IMR-90 (cell line): ENCODE measurements around the gene PRCP. TPM values are rescaled to one million over a fixed set of nuclear protein-coding genes. Genes with fewer than 3 reads are reported as not detected.

Source experiments
- ATAC-seq: fragments of 200-7000 bp; cut with Tn5 transposase; 2 replicates; pipeline ENCODE4 v1.9.1; 2020; ENCODE audit warnings: low read depth, mild to moderate bottlenecking, moderate library complexity
- BruUV-seq: library from RNA; stranded (reverse); fragments of 400-500 nt; replicated peaks from 2 replicates; lab custom pipeline; 2021; lab: Mats Ljungman, UMichigan
- CTCF ChIA-PET: fragments of 300-600 bp; formaldehyde crosslinking; extraction: SDS; loops from one replicate; lab custom pipeline; 2021; ENCODE audit warnings: antibody characterized with exemption; lab: Yijun Ruan, JAX
- POLR2A ChIA-PET: fragments of 300-600 bp; sonication (Branson Sonifier 250); formaldehyde crosslinking; loops from one replicate; lab custom pipeline; 2022; ENCODE audit warnings: antibody characterized with exemption; ENCODE audit not compliant: unreplicated experiment; lab: Charles Lee
- DNase-seq: peaks from one replicate; pipeline ENCODE4 v3.0.0; 2013
- H2AFZ ChIP-seq: replicated peaks from 2 replicates; pipeline ENCODE3; 2013; ENCODE audit warnings: low read length, mild to moderate bottlenecking; ENCODE audit not compliant: poor library complexity
- H2AK5ac ChIP-seq: 2 replicates; pipeline ENCODE4 v1.6.1; 2013; ENCODE audit warnings: low read depth, low read length, inconsistent platforms
- H2AK9ac ChIP-seq: replicated peaks from 2 replicates; pipeline ENCODE3; 2013; ENCODE audit warnings: mild to moderate bottlenecking, low read depth, low read length, moderate library complexity; ENCODE audit not compliant: poor library complexity
- H2BK120ac ChIP-seq: 2 replicates; pipeline ENCODE4 v1.6.1; 2013; ENCODE audit warnings: low read depth, low read length, inconsistent platforms
- H2BK15ac ChIP-seq: 3 replicates; pipeline ENCODE4 v1.6.1; 2013; ENCODE audit warnings: low read depth, low read length, inconsistent platforms
- H2BK20ac ChIP-seq: 2 replicates; pipeline ENCODE4 v1.6.1; 2013; ENCODE audit warnings: low read depth, mild to moderate bottlenecking, inconsistent platforms, low read length, moderate library complexity
- H2BK5ac ChIP-seq: 2 replicates; pipeline ENCODE4 v1.6.1; 2013; ENCODE audit warnings: mild to moderate bottlenecking, low read depth, low read length, inconsistent platforms; ENCODE audit not compliant: poor library complexity, severe bottlenecking
- H3K14ac ChIP-seq: replicated peaks from 2 replicates; pipeline ENCODE4 v1.6.1; 2013; ENCODE audit warnings: low read depth, low read length, inconsistent platforms
- H3K18ac ChIP-seq: 2 replicates; pipeline ENCODE4 v1.6.1; 2013; ENCODE audit warnings: low read depth, low read length, control low read depth
- H3K23ac ChIP-seq: 2 replicates; pipeline ENCODE4 v1.6.1; 2013; ENCODE audit warnings: low read depth, low read length, inconsistent platforms
- H3K27ac ChIP-seq: 2 replicates; pipeline ENCODE4 v1.5.1; 2013; ENCODE audit warnings: mild to moderate bottlenecking, control low read depth, low read length; ENCODE audit not compliant: insufficient read depth
- H3K27me3 ChIP-seq: 2 replicates; pipeline ENCODE4 v1.6.1; 2013; ENCODE audit warnings: low read length; ENCODE audit not compliant: control insufficient read depth, insufficient read depth
- H3K36me3 ChIP-seq: 2 replicates; pipeline ENCODE4 v1.6.1; 2013; ENCODE audit warnings: low read length, mixed read lengths; ENCODE audit not compliant: control insufficient read depth, insufficient read depth
- H3K4ac ChIP-seq: 2 replicates; pipeline ENCODE4 v1.6.1; 2013; ENCODE audit warnings: low read depth, low read length, inconsistent platforms
- H3K4me1 ChIP-seq: 2 replicates; pipeline ENCODE4 v1.6.1; 2013; ENCODE audit warnings: low read length, mixed read lengths; ENCODE audit not compliant: control insufficient read depth, insufficient read depth
- H3K4me2 ChIP-seq: 2 replicates; pipeline ENCODE4 v1.6.1; 2013; ENCODE audit warnings: low read depth, mild to moderate bottlenecking, control low read depth, low read length, moderate library complexity
- H3K4me3 ChIP-seq: 2 replicates; pipeline ENCODE4 v1.5.1; 2013; ENCODE audit warnings: low read depth, mild to moderate bottlenecking, control low read depth, low read length, moderate library complexity; ENCODE audit not compliant: insufficient read depth
- H3K56ac ChIP-seq: 2 replicates; pipeline ENCODE4 v1.6.1; 2013; ENCODE audit warnings: low read length, inconsistent platforms; ENCODE audit not compliant: insufficient read depth; ENCODE audit errors: extremely low read depth
- H3K79me1 ChIP-seq, 2 experiments: 2 replicates each; pipeline ENCODE4 v1.6.1; 2013; ENCODE audit warnings: low read length in 2 of 2, inconsistent platforms in 1 of 2, low read depth in 1 of 2
- H3K9ac ChIP-seq: 2 replicates; pipeline ENCODE4 v1.6.1; 2013; ENCODE audit warnings: low read depth, low read length, control low read depth
- H3K9me1 ChIP-seq: 2 replicates; pipeline ENCODE4 v1.6.1; 2013; ENCODE audit warnings: low read length, inconsistent platforms; ENCODE audit not compliant: insufficient read depth
- H3K9me3 ChIP-seq: 2 replicates; pipeline ENCODE4 v1.6.1; 2013; ENCODE audit warnings: low read length; ENCODE audit not compliant: control insufficient read depth, insufficient read depth
- H4K20me1 ChIP-seq: 2 replicates; pipeline ENCODE4 v1.6.1; 2013; ENCODE audit warnings: low read length, inconsistent platforms; ENCODE audit not compliant: insufficient read depth
- H4K5ac ChIP-seq: 2 replicates; pipeline ENCODE4 v1.6.1; 2013; ENCODE audit warnings: mild to moderate bottlenecking, low read depth, low read length, control low read depth
- H4K8ac ChIP-seq, 2 experiments: 2 replicates each; pipeline ENCODE4 v1.6.1; 2013; ENCODE audit warnings: low read depth in 2 of 2, low read length in 2 of 2, control low read depth in 1 of 2, inconsistent platforms in 1 of 2
- H4K91ac ChIP-seq: 2 replicates; pipeline ENCODE4 v1.6.1; 2013; ENCODE audit warnings: low read depth, low read length, inconsistent platforms; ENCODE audit not compliant: insufficient read depth
- BHLHE40 ChIP-seq: fragments of 150-350 bp; IDR thresholded peaks from 2 replicates; pipeline ENCODE4 v1.6.1; 2016; ENCODE audit warnings: mild to moderate bottlenecking, low read depth, low read length
- CHD1 ChIP-seq: IDR thresholded peaks from 2 replicates; pipeline ENCODE4 v1.6.1; 2012; ENCODE audit warnings: low read depth, low read length, improper control_type of control experiment
- FOS ChIP-seq: fragments of 150-350 bp; IDR thresholded peaks from 2 replicates; pipeline ENCODE4 v1.6.1; 2016; ENCODE audit warnings: low read depth, low read length
- MAZ ChIP-seq: IDR thresholded peaks from 2 replicates; pipeline ENCODE4 v1.6.1; 2012; ENCODE audit warnings: low read depth, mild to moderate bottlenecking, low read length, improper control_type of control experiment, moderate library complexity, borderline replicate concordance
- NFE2L2 ChIP-seq: fragments of 150-350 bp; IDR thresholded peaks from 2 replicates; pipeline ENCODE4 v1.6.1; 2016; ENCODE audit warnings: low read depth, mild to moderate bottlenecking, low read length
- RCOR1 ChIP-seq: IDR thresholded peaks from 2 replicates; pipeline ENCODE4 v1.6.1; 2012; ENCODE audit warnings: mild to moderate bottlenecking, low read length, improper control_type of control experiment; ENCODE audit not compliant: insufficient replicate concordance
- WGBS, 2 experiments: methylation state at CpG; one replicate each; pipeline versions ENCODE4 v1.1.5 to v1.1.7; 2013; ENCODE audit warnings: missing lambda C conversion rate in 2 of 2; ENCODE audit not compliant: insufficient read length in 1 of 2; ENCODE audit errors: extremely low coverage in 2 of 2; 5-methylcytosine and 5-hydroxymethylcytosine counted together
- dilution Hi-C: fragments of 300-500 bp; cut with HindIII; formaldehyde crosslinking; loops from one replicate; pipeline ENCODE4 v1.14.3; 2018; ENCODE audit warnings: low sequenced_read_pairs; ENCODE audit not compliant: unreplicated experiment
- in situ Hi-C: fragments of 300-500 bp; cut with MboI; formaldehyde crosslinking; loops from 3 replicates; pipeline ENCODE4 v1.14.3; 2019; ENCODE audit warnings: low sequenced_read_pairs, inconsistent platforms, mixed read lengths
- intact Hi-C: fragments of 100-400 bp; cut with micrococcal nuclease; formaldehyde crosslinking; loops from 2 replicates; pipeline ENCODE4 v1.10.0; 2022
- polyA plus RNA-seq, 3 experiments: library from polyadenylated mRNA; depleted of rRNA; stranded (reverse); fragments of >200 nt; gene quantifications; 2 replicates each; pipeline ENCODE4 v1.2.3, GENCODE V29; 2012; ENCODE audit warnings: low replicate concordance in 1 of 3
- total RNA-seq: library from RNA; depleted of rRNA; stranded (reverse); fragments of >200 nt; gene quantifications from 2 replicates; pipeline ENCODE4 v1.2.3, GENCODE V29; 2012

Gene PRCP
- total and polyA plus RNA-seq, 2 of the 4 experiments (the other 2 are of a cell fraction): 31.7 to 64.9 TPM

DNA sequence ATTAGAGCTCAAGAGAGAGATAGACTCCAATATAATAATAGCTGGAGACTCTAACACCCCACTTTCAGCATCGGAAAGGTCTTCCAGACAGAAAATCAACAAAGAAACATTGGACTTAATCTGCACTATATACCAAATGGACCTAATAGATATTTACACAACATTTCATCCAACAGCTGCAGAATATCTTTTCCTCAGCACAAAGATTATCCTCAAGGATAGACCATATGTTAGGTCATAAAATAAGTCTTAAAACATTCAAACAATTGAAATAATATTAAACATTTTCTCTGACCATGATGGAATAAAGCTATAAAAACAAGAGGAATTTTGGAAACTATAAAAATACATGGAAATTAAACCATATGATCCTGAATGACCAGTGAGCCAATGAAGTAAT lies 121.5 kb downstream of the PRCP start:
- no peak overlapping the region for H2BK120ac ChIP-seq
- no peaks in the 10 kb centered on the region for H3K36me3 ChIP-seq
- no peak overlapping the region for H3K56ac ChIP-seq
- no peak overlapping the region for H3K9ac ChIP-seq
- TF ChIP-seq NFE2L2 (no peak), MAZ (no peak), RCOR1 (no peak), BHLHE40 (no peak), CHD1 (no peak), FOS (no peak)
- dilution Hi-C loops: no loop called here
- in situ Hi-C loops: no loop called here
- ChIA-PET POLR2A (no interaction called here), CTCF (no interaction called here)
- no peak overlapping the region for H2BK5ac ChIP-seq
- H3K4me3 ChIP-seq: no peak overlapping the region
- intact Hi-C loops: loop anchor here (5.0 kb wide), 1 partner anchor 1044 kb away; no protein-coding TSS in a partner anchor
- no peak overlapping the region for H2AK5ac ChIP-seq
- no peak overlapping the region for H3K14ac ChIP-seq
- H4K20me1 ChIP-seq: no peaks in the 10 kb centered on the region
- H3K18ac ChIP-seq: no peak overlapping the region
- DNase-seq: no peak
- H3K79me1 ChIP-seq: no peaks in the 10 kb centered on the region
- no peak overlapping the region for H2BK15ac ChIP-seq
- no peak overlapping the region for H2BK20ac ChIP-seq
- H3K4ac ChIP-seq: no peak overlapping the region
- H3K27ac ChIP-seq: no peak overlapping the region
- H3K9me3 ChIP-seq: no peaks in the 10 kb centered on the region
- H4K5ac ChIP-seq: no peak overlapping the region
- no peak overlapping the region for H4K91ac ChIP-seq
- no peak overlapping the region for H3K23ac ChIP-seq
- ATAC-seq: no peak
- no peak overlapping the region for H2AK9ac ChIP-seq
- no peak overlapping the region for H4K8ac ChIP-seq
- no peak overlapping the region for H3K4me2 ChIP-seq
- no peaks in the 10 kb centered on the region for H3K27me3 ChIP-seq
- no peaks in the 10 kb centered on the region for H3K4me1 ChIP-seq
- no peak overlapping the region for H2AFZ ChIP-seq
- no peaks in the 10 kb centered on the region for H3K9me1 ChIP-seq
- WGBS, 2 experiments: no CpG with 5 or more reads among the region's 1 CpG
- BruUV-seq: no TSS peak
